ENCODE data around the gene DCUN1D2. TPM values are rescaled to one million over a fixed set of nuclear protein-coding genes. Genes with fewer than 3 reads are reported as not detected.

The DCUN1D2 gene
- total and polyA plus RNA-seq, 2 donors from 2014 or later, result 7.6 to 19.5 TPM

- no peaks in the 10 kb centered on the region for H3K36me3 ChIP-seq (ENCODE audit: control insufficient read depth in 2 of 3, insufficient read depth in 3 of 3, low read length in 3 of 3)
- no peaks in the 10 kb centered on the region for H3K9me3 ChIP-seq (ENCODE audit: control insufficient read depth in 2 of 3, insufficient read depth in 1 of 3, low read length in 3 of 3)
- no peak for FAIRE-seq
- intact Hi-C loops (cut with DNase I), result no loop called here
- TF ChIP-seq, protein P1, sequence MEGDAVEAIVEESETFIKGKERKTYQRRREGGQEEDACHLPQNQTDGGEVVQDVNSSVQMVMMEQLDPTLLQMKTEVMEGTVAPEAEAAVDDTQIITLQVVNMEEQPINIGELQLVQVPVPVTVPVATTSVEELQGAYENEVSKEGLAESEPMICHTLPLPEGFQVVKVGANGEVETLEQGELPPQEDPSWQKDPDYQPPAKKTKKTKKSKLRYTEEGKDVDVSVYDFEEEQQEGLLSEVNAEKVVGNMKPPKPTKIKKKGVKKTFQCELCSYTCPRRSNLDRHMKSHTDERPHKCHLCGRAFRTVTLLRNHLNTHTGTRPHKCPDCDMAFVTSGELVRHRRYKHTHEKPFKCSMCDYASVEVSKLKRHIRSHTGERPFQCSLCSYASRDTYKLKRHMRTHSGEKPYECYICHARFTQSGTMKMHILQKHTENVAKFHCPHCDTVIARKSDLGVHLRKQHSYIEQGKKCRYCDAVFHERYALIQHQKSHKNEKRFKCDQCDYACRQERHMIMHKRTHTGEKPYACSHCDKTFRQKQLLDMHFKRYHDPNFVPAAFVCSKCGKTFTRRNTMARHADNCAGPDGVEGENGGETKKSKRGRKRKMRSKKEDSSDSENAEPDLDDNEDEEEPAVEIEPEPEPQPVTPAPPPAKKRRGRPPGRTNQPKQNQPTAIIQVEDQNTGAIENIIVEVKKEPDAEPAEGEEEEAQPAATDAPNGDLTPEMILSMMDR (IDR thresholded peaks at IDR 0.05; ENCODE audit: borderline replicate concordance, extremely low read depth, insufficient read depth), result no peak
- peak in 1 of 5 donors; percentile 31 for DNase-seq
- H3K4me1 ChIP-seq (ENCODE audit: control insufficient read depth in 2 of 3, insufficient read depth in 2 of 3, low read depth in 1 of 3, low read length in 3 of 3), result no peaks in the 10 kb centered on the region
- no peak overlapping the region for H3K9ac ChIP-seq (ENCODE audit: low read length in 3 of 3)
- no peaks in the 10 kb centered on the region for H3K27me3 ChIP-seq (ENCODE audit: control insufficient read depth, insufficient read depth, low read length)
- H3K27ac ChIP-seq (ENCODE audit: low read depth in 2 of 2, low read length in 2 of 2), result no peak overlapping the region
- H3K4me3 ChIP-seq (ENCODE audit: low read length in 3 of 3), result no peak overlapping the region
These were observed 62.7 kb downstream of the DCUN1D2 start for GRCh38 chr13:113427562-113428468.

GRCh38 chr13:113426591-113426986 is 63.9 kb downstream of the DCUN1D2 start:
- no peaks in the 10 kb centered on the region for H3K27me3 ChIP-seq (ENCODE audit: control insufficient read depth, insufficient read depth, low read length)
- DNase-seq, result no peak
- H3K36me3 ChIP-seq (ENCODE audit: control insufficient read depth in 2 of 3, insufficient read depth in 3 of 3, low read length in 3 of 3), result no peaks in the 10 kb centered on the region
- H3K4me1 ChIP-seq (ENCODE audit: control insufficient read depth in 2 of 3, insufficient read depth in 2 of 3, low read depth in 1 of 3, low read length in 3 of 3), result no peaks in the 10 kb centered on the region
- no peaks in the 10 kb centered on the region for H3K9me3 ChIP-seq (ENCODE audit: control insufficient read depth in 2 of 3, insufficient read depth in 1 of 3, low read length in 3 of 3)
- H3K4me3 ChIP-seq (ENCODE audit: low read length in 3 of 3), result no peak overlapping the region
- no peak for FAIRE-seq
- H3K27ac ChIP-seq (ENCODE audit: low read depth in 2 of 2, low read length in 2 of 2), result no peak overlapping the region
- no peak overlapping the region for H3K9ac ChIP-seq (ENCODE audit: low read length in 3 of 3)
- intact Hi-C loops (cut with DNase I), result no loop called here
- TF ChIP-seq, protein P1 (IDR thresholded peaks at IDR 0.05; ENCODE audit: borderline replicate concordance, extremely low read depth, insufficient read depth), result no peak

- intact Hi-C loops (cut with DNase I), result no loop called here
- FAIRE-seq (no peak), DNase-seq (peak in 1 of 5 donors; percentile 38)
- TF ChIP-seq, protein P1 (IDR thresholded peaks at IDR 0.05; ENCODE audit: borderline replicate concordance, extremely low read depth, insufficient read depth), result no peak
- Histone ChIP-seq H3K9me3 (ENCODE audit: control insufficient read depth in 2 of 3, insufficient read depth in 1 of 3, low read length in 3 of 3) (no peaks in the 10 kb centered on the region), H3K27ac (ENCODE audit: low read depth in 2 of 2, low read length in 2 of 2) (no peak overlapping the region), H3K36me3 (ENCODE audit: control insufficient read depth in 2 of 3, insufficient read depth in 3 of 3, low read length in 3 of 3) (no peaks in the 10 kb centered on the region), H3K27me3 (ENCODE audit: control insufficient read depth, insufficient read depth, low read length) (no peaks in the 10 kb centered on the region), H3K9ac (ENCODE audit: low read length in 3 of 3) (no peak overlapping the region), H3K4me1 (ENCODE audit: control insufficient read depth in 2 of 3, insufficient read depth in 2 of 3, low read depth in 1 of 3, low read length in 3 of 3) (no peaks in the 10 kb centered on the region), H3K4me3 (ENCODE audit: low read length in 3 of 3) (no peak overlapping the region)
These were observed 64.4 kb downstream of the DCUN1D2 start for GRCh38 chr13:113425941-113426590.
